SK-N-SH (cell line): ENCODE measurements around the gene SIGLEC1.

Experiments
- EZH2phosphoT487 ChIP-seq: fragments of 200-600 bp; sonication (generic); IDR thresholded peaks from 2 replicates; pipeline ENCODE4 v1.6.1; 2017; ENCODE audit warnings: low read depth, mixed run types, mild to moderate bottlenecking, antibody characterized with exemption, moderate library complexity, borderline replicate concordance
- FOXM1 ChIP-seq: IDR thresholded peaks from 2 replicates; pipeline ENCODE4 v1.4.0; 2012; ENCODE audit warnings: low read depth, mild to moderate bottlenecking
- GATA2 ChIP-seq: sonication (generic); formaldehyde crosslinking; IDR thresholded peaks from 2 replicates; pipeline ENCODE4 v1.5.0; 2020; ENCODE audit warnings: mild to moderate bottlenecking, missing genetic modification reagents
- NRF1 ChIP-seq: IDR thresholded peaks from 2 replicates; pipeline ENCODE4 v1.6.1; 2012; ENCODE audit warnings: low read depth, mild to moderate bottlenecking, low read length
- POLR2AphosphoS5 ChIP-seq: IDR thresholded peaks from 2 replicates; pipeline ENCODE4 v1.6.1; 2012; ENCODE audit warnings: low read depth, low read length
- SMC3 ChIP-seq: IDR thresholded peaks from 2 replicates; pipeline ENCODE4 v1.6.1; 2012; ENCODE audit warnings: low read depth, low read length, improper control_type of control experiment
- TF ChIP-seq, protein P1 (sequence below): fragments of 200-600 bp; sonication (generic); IDR thresholded peaks from 2 replicates; pipeline ENCODE4 v1.6.1; 2017; ENCODE audit warnings: antibody characterized with exemption, mild to moderate bottlenecking, moderate library complexity
- TF ChIP-seq, protein P2 (sequence below): IDR thresholded peaks from 2 replicates; pipeline ENCODE4 v1.6.1; 2012; ENCODE audit warnings: mild to moderate bottlenecking, low read depth, low read length, moderate library complexity
- TF ChIP-seq, protein P3 (sequence below): fragments of 150-350 bp; IDR thresholded peaks from 2 replicates; pipeline ENCODE4 v1.6.1; 2017; ENCODE audit warnings: antibody characterized with exemption, low read length, low read depth, borderline replicate concordance
- TF ChIP-seq, protein P4 (sequence below): IDR thresholded peaks from 2 replicates; pipeline ENCODE4 v1.4.0; 2012; ENCODE audit warnings: low read depth

DNA sequence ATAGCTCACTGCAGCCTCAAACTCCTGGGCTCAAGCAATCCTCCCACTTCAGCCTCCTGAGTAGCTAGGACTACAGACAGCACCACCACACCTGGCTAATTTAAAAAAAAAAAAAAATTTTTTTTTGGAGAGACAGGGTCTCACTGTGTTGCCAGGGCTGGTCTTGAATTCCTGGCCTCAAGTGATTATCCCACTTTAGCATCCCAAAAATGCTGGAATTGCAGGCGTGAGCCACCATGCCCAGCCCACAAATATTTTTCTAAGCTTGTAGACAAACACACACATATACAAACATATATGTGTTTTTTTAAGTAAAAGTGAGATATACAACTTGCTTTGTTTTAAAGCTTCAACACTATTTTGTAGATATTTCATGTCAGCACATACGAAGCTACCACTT lies 30.9 kb upstream of the SIGLEC1 start:
- no peak for TF ChIP-seq GATA2 (CRISPR knock-in tag)
- TF ChIP-seq, protein P1, sequence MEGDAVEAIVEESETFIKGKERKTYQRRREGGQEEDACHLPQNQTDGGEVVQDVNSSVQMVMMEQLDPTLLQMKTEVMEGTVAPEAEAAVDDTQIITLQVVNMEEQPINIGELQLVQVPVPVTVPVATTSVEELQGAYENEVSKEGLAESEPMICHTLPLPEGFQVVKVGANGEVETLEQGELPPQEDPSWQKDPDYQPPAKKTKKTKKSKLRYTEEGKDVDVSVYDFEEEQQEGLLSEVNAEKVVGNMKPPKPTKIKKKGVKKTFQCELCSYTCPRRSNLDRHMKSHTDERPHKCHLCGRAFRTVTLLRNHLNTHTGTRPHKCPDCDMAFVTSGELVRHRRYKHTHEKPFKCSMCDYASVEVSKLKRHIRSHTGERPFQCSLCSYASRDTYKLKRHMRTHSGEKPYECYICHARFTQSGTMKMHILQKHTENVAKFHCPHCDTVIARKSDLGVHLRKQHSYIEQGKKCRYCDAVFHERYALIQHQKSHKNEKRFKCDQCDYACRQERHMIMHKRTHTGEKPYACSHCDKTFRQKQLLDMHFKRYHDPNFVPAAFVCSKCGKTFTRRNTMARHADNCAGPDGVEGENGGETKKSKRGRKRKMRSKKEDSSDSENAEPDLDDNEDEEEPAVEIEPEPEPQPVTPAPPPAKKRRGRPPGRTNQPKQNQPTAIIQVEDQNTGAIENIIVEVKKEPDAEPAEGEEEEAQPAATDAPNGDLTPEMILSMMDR: no peak
- TF ChIP-seq NRF1: no peak
- no peak for TF ChIP-seq FOXM1
- TF ChIP-seq, protein P2, sequence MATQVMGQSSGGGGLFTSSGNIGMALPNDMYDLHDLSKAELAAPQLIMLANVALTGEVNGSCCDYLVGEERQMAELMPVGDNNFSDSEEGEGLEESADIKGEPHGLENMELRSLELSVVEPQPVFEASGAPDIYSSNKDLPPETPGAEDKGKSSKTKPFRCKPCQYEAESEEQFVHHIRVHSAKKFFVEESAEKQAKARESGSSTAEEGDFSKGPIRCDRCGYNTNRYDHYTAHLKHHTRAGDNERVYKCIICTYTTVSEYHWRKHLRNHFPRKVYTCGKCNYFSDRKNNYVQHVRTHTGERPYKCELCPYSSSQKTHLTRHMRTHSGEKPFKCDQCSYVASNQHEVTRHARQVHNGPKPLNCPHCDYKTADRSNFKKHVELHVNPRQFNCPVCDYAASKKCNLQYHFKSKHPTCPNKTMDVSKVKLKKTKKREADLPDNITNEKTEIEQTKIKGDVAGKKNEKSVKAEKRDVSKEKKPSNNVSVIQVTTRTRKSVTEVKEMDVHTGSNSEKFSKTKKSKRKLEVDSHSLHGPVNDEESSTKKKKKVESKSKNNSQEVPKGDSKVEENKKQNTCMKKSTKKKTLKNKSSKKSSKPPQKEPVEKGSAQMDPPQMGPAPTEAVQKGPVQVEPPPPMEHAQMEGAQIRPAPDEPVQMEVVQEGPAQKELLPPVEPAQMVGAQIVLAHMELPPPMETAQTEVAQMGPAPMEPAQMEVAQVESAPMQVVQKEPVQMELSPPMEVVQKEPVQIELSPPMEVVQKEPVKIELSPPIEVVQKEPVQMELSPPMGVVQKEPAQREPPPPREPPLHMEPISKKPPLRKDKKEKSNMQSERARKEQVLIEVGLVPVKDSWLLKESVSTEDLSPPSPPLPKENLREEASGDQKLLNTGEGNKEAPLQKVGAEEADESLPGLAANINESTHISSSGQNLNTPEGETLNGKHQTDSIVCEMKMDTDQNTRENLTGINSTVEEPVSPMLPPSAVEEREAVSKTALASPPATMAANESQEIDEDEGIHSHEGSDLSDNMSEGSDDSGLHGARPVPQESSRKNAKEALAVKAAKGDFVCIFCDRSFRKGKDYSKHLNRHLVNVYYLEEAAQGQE: no peak
- no peak for TF ChIP-seq POLR2AphosphoS5
- TF ChIP-seq SMC3: no peak
- TF ChIP-seq, protein P3, sequence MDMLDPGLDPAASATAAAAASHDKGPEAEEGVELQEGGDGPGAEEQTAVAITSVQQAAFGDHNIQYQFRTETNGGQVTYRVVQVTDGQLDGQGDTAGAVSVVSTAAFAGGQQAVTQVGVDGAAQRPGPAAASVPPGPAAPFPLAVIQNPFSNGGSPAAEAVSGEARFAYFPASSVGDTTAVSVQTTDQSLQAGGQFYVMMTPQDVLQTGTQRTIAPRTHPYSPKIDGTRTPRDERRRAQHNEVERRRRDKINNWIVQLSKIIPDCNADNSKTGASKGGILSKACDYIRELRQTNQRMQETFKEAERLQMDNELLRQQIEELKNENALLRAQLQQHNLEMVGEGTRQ: no peak
- TF ChIP-seq EZH2phosphoT487: no peak
- TF ChIP-seq, protein P4, sequence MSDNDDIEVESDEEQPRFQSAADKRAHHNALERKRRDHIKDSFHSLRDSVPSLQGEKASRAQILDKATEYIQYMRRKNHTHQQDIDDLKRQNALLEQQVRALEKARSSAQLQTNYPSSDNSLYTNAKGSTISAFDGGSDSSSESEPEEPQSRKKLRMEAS: no peak
